C4-2B (cell line): ENCODE measurements around the gene FAF1.

Source experiments
- CTCF ChIP-seq: fragments of 450-650 bp; conservative IDR thresholded peaks from 2 replicates; pipeline ENCODE4 v1.5.1; 2017; ENCODE audit warnings: mild to moderate bottlenecking
- ZFX ChIP-seq: fragments of 450-650 bp; IDR thresholded peaks from 2 replicates; pipeline ENCODE4 v1.6.1; 2017

- TF ChIP-seq CTCF (no peak), ZFX (no peak)
Measured at GRCh38 chr1:50940291-50940690, 19.8 kb downstream of the FAF1 start.
